GM18499 (cell line): ENCODE data around the gene C7.
"Not testable (repeated sequence)": the region's sequence is repeated elsewhere in the genome, so short reads cannot be mapped to it uniquely, and the experiment has no call there.

ENCODE experiments used
- ATAC-seq: cut with Tn5 transposase; IDR thresholded peaks from one replicate; pipeline ENCODE4 v1.9.1; 2021; ENCODE audit warnings: moderate number of reproducible peaks; ENCODE audit not compliant: insufficient read depth, unreplicated experiment

The C7 gene

DNA sequence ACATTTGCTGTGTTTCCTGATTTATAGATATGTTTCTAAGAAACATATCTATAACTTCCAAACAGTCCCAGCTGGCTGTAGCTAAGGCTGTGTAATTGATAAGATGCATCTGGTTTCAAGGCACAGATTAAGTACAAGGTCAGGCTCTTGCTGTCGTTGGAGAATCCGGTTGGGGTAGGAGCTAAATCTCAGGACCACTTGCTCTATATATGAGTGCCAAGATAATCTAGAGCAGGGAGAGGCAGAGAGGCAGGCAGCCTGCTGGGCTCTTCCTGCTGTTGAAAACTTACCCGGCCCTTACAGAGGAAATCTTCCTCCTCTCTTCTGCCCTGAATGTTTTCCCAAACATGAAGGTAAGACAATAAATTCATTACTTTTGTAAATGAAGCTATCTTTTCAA, at the start of gene C7:
C7 (plus strand) TSS at position 234 of the 400 bp plus-strand sequence; CDS start at position 348, 114 bp downstream.
- ATAC-seq: no peak

DNA sequence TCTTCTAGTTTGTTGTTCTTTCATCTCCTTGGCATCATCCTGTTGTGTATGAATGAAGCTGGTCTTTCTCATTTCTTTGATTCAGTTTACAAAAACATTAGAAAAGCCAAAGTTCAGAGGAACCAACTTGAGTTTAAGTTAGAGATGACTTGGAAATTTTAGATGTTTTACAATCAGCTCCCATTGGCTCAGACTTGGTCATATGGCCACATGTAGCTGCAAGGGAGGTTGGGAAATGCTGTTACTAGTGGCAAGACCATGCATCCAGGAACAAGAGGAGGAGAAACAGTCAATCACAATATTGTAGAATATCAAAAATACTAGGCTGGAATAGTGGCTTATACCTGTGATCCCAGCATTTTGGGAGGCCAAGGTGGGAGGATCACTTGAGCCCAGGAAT, 48.6 kb upstream of the C7 start:
- no peak for ATAC-seq

DNA sequence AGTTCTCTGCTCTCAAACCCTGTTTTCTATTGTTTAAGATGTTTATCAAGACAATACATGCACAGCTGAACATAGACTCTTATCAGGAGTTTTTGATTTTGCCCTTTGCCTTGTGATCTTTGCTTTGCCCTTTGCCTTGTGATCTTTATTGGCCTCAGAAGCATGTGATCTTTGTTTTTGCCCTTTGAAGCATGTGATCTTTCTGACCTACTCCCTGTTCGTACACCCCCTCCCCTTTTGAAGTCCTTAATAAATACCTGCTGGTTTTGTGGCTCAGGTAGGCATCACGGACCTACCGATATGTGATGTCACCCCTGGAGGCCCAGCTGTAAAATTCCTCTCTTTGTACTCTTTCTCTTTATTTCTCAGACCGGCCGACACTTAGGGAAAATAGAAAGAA, 44.3 kb upstream of the C7 start:
- ATAC-seq: not testable (repeated sequence)

DNA sequence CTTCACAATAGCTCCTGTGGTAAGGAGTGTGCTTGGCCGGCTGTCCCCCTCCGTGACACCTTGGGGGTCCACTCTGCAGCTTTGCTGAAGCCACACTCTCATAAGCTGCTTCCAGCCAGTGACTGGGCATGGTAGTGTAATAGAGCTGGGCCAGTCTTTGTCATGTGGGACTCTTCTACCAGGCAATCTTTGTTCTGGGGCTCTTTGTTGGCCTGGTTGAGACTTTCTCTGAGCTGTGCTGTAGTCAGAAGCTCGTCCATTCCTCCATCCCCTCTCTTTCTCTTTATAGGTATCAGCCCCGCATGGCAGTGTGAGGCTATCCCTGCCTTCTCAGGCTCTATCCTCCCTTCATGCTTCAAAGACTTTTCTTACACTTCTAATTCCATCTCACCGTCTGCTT, 42.5 kb upstream of the C7 start:
- no peak for ATAC-seq

DNA sequence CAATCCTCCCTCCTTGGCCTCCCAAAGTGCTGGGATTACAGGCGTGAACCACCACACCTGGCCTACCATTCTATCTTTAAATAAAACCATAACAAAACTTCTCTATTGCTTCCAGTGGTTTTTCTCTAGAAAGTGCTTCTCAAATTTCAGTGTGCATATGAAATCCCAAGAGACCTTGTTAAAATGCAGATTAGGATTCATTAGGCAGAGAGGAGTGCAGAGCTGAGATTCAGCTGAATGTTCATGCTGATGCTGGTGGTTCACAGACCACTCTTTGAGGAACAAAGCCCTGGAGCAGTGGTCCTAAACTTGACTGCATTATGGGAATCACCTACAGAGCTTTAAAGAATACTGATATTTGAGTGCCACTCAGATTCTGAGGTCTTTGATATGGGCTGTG, 39.9 kb upstream of the C7 start:
- no peak for ATAC-seq

DNA sequence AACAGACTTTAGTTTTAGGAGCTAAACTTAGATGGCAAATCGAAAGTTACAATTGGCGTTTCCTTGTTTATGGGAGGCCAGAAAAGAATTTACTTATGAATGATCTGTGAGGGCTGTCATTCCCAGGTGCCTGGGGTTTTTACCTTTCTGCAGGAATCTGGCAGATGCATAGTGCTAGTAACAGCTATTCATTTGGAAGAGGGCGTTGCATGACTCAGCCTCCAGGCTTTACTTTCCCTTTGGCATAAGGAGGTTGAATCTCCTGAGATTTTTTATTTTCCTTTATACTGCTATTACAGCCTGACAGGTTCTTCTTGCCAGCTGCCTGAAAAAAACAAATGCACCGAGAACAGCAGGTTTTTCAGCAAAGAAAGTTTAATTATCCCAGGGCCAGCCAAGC, 38.1 kb upstream of the C7 start:
- ATAC-seq: no peak

DNA sequence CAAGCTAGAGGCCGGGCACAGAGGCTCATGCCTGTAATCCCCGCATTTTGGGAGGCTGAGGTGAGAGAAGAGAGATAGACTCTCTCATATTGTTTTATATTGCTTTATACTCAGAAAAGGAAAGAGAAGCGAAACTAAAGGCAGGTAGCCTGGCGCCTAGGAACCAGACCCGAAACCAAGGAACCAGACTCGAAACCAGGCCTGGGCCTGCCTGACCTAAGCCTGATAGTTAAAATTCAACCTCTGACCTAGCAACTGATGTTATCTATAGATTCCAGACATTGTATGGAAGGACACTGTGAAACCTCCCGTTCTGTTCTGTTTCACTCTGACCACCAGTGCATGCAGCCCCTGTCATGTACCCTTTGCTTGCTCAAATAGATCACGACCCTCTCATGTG, 37.0 kb upstream of the C7 start:
- ATAC-seq: not testable (repeated sequence)

DNA sequence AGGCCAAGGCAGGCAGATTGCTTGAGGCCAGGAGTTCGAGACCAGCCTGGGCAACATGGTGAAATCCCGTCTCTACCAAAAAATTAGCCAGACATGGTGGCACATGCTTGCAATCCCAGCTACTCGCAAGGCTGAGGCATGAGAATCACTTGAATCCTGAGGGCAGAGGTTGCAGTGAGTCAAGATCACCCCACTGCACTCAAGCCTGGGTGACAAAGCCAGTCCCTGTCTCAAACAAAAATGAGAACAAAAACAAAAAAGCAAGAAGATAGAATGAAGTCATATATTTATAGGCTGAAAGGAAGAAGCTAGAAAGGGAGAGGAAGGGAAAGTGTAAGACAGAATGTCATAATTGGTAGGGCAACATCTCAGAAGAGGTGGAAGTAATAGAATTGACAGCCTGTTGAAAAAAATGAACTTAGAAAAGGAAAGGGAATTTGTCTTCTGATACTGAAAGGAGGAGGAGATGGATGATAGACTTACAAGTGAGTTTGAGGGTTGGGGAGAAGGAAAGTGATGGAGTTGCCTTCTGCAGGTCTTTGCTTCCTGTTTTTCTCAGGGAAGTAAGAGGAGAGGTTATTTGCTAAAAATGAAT, 35.9 kb upstream of the C7 start:
- ATAC-seq: no peak

DNA sequence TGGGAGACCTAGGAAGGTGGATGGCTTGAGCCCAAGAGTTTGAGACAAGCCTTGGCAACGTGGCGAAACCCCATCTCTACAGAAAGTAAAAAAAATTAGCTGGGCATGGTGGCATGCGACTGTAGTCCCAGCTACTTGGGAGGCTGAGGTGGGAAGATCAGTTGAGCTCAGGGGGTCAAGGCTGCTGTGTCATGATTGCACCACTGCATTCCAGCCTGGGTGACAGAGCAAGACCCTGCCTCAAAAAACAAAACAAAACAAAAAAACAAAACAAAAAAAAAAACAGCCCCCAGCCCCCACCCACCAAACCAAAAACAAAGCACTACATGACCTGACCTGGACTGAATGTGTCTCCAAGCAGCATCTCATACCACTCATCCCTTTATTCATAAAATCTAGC, 33.3 kb upstream of the C7 start:
- no peak for ATAC-seq

DNA sequence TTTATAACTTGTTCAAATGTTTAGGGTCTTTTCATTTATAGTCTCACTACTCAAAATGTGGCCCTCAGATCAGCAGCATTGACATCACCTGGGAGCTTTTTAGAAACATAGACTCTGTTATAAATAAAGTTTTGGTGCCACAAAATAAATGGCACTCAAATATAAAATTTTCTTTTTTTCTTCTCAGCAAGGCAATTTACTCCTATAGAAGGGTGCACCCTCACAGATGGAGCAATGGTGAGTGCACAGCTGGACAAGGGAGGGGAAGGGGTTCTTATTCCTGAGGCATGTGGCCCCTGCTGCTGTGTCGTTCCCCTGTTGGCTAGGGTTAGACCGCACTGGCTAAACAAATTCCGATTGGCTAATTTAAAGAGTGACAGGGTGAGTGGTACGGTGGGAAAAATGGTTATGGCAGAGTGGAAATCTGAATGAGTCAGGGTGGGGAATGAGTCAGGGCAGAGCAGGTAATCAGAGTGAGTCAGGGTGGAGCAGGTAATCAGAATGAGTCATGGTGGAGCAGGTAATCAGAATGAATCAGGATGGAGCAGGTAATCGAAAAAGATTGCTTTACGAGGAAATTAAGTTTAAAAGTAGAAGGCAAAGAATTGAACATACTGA, 31.8 kb upstream of the C7 start:
- ATAC-seq: no peak

DNA sequence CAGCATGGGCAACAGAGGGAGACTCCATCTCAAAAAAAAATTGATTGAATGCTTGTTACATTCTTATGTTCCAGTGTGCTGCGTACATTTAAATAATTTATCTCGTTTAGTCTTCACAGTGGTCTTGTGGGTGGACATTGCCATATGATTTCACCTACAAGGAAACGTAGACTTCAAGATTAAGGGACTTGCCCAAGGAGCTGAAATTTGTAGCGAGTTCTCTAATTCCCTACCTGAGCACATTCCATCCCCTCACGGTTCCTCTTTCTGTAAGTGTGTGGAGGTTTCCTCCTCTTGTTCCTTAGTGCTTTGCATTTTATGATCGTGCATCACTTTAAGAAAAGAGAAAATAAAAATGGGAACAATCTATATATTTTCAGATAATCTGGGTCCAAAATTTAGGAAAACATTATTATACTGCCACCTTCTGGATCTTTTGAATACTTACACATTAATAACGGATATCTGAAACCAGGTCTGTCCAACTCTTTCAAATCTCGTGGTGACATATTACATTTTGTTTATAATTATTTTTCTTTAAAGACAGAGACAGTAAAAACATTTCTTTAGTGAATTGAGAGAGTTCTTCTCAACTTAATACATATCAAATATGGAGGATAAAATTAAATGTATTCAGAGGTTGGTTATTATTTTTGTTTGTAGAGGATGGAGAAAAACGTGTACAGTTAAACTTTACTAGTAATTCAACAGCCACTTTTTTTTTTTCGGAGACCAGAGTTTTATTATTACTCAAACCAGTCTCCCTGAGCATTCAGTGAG, 29.9 kb upstream of the C7 start:
- no peak for ATAC-seq

DNA sequence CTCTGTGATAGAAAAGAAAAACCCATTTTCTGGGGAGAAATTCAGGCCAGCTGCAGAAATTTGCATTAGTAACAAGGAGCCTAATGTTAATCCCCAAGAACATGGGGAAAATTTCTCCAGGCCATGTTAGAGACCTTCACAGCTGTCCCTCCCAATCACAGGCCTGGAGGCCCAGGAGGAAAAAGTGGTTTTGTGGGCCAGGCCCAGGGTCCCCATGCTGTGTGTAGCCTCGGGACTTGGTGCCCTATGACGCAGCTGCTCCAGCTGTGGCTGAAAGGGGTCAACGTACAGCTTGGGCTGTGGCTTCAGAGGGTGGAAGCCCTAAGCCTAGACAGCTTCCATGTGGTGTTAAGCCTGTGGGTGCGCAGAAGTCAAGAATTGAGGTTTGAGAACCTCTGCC, 27.0 kb upstream of the C7 start:
- no peak for ATAC-seq

DNA sequence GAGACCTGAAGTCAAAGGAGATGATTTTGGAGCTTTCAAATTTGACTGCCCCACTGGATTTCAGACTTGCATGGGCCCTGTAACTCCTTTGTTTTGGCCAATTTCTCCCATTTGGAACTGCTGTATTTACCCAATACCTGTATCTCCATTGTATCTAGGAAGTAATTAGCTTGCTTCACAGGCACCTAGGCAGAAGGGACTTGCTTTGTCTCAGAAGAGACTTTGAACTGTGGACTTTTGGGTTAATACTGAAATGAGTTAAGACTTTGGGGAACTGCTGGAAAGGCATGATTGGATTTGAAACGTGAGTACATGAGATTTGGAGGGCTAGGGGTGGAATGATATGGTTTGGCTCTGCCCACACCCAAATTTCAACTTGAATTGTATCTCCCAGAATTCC, 26.2 kb upstream of the C7 start:
- not testable (repeated sequence) for ATAC-seq

DNA sequence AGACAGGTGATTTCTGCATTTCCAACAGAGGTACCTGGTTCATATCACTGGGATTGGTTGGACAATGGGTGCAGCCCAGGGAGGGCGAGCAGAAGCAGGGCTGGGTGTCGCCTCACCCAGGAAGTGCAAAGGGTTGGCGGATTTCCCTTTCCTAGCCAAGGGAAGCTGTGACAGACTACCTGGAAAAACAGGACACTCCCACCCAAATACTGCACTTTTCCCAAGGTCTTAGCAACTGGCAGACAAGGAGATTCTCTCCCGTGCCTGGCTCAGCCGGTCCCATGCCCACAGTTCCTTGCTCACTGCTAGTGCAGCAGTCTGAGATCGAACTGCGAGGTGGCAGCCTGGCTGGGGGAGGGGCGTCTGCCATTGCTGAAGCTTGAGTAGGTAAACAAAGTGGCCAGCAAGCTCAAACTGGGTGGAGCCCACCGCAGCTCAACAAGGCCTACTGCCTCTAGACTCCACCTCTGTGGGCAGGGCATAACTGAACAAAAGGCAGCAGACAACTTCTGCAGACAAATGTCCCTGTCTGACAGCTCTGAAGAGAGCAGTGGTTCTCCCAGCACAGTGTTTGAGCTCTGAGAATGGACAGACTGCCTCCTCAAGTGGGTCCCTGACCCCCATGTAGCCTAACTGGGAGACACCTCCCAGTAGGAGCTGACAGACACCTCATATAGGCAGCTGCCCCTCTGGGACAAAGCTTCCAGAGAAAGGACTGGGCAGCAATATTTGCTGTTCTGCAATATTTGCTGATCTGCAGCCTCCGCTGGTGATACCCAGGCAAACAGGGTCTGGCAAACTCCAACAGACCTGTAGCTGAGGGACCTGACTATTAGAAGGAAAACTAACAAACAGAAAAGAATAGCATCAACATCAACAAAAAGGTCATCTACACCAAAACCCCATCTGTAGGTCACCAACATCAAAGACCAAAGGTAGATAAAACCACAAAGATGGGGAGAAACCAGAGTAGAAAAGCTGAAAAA, 13.6 kb upstream of the C7 start:
- ATAC-seq: not testable (repeated sequence)

DNA sequence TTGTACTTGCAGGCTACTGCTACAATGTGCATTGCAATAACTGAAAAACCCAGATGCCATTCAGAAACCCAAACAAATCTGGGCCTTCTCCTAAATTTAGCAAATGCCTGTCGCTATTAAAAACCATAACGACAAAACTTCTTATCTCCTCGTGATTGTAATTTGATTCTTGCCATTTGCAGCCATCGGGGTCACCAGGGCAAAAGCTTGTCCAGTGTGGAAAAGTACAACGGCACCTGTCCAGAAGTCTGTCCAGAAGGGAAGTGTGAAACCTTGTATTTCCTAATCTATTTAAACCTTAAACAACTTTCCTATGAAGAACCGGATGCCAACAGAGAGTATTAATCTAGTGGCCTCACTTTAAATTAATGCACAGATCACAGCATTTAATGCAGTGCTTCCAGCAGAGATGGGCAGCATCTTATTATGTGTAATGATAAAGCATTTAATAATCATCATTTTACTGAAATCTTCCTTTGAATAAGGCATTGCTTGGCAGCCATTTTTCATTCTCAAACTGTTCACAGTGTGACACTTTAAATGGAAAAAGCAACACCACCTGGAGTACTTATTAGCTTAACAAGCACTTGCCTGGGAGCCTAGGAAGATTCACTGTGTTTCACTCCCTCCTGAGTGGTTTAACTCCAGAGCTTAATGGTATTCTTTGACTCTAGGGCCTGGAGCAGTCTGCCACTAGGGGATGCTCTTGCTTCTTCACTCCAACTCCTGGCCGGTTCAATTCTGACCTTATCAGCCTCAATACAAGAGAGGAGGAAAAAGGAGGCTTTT, 4.9 kb upstream of the C7 start:
- peak; percentile 86 for ATAC-seq

DNA sequence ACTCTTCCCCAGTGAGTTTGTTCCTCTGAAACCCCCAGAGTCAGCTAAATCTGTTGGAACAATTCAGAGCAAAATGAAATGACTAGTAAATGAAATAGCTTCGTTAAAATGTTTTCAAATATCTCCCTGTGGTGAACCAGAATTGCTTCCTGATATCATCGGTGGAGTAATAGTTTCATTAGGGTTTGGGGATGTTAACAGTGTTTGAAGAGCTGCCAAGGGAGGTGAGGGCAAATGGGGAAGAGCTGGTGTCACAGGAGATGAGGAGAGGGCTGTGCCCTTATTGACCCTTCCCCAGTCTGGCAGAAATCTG, 4.3 kb upstream of the C7 start:
- ATAC-seq: no peak

DNA sequence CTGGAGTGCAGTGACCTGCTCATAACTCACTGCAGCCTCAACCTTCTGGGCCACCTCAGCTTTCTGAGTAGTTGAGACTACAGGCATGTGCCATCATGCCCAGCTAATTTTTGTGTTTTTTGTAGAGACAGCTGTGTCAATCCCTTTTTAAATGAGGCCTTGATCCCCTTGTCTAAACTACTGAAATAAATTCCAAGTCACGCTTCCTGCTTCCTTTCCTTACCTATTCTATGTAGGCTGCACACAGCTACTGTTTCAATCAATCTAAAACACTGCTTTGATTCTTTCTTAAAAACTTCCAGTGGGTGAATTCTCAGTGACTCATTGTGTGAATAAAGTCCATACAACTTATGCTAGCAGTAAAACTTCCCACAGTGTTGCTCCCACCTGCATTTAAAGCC, 2.9 kb upstream of the C7 start:
- ATAC-seq: no peak

DNA sequence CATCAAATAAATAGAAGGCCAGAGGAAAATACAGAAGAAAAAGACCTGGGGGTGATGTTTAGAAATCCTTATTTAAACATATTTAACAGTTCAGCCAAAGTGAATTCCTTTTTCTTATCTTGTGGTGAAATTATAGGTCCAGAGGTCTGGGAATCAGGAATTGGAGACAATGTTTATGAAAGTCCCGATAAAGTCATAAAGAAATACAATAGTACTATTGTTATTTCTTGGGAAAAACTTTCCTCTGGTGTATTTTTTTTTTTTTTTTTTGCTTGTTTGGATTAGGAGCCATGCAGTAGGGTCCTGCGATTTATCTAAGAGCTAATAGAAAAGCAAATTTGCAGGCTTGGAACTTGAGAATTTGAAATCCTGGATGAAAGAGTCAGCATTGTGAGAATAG, 426 bp downstream of the C7 start:
- ATAC-seq: no peak

DNA sequence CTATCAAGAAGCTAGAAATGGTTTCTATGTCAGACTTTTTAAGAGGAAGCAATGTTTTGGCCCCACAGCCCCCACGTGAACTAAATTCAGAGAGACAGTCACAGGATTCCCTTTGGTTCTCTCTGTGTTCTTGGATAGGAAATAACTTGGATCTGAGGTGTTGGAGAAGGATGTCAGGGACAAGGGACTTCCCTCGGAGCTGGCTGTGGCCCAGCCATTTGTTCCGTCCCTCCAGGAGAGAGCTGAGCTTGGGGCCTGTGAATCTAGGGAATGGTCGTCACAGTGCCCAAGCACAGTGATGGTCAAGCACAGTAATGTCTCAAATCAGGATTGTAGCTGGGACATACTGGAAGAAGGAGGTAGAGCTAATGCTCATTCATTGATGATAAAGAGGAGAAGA, 2.0 kb downstream of the C7 start:
- ATAC-seq: no peak

DNA sequence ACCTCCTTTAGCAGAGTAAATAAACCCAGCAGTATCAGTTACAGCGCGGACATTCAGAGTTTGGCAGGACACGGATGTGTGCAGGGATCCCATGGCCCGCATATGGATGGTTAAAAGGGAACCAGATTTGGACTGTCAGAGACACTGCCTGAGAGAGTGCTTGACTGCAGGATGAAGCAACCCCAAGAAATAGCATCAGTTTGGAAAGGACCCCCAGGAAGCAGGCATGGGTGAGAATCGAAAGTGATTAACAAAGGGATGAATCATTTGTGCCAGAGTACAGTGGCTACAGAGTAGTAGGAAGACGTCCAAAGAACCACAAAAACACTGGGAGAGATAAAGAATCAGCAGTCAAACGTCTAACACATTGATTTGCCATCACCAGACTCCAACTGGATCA, 5.5 kb downstream of the C7 start:
- ATAC-seq: no peak
